SK-N-SH (cell line): Measurements from ENCODE around the gene ANO2. TPM values are rescaled to one million over a fixed set of nuclear protein-coding genes. Genes with fewer than 3 reads are reported as not detected.

Source experiments
- CTCF ChIA-PET: fragments of 300-600, 350-600 bp; formaldehyde crosslinking; extraction: SDS; loops from one replicate; lab custom pipeline; 2021; lab: Yijun Ruan, JAX
- POLR2A ChIA-PET: fragments of 350-600 bp; sonication (Branson Sonifier 250); formaldehyde crosslinking; extraction: SDS; loops from one replicate; lab custom pipeline; 2020; ENCODE audit warnings: antibody characterized with exemption, inconsistent platforms; lab: Yijun Ruan, JAX
- DNase-seq: peaks from one replicate; pipeline ENCODE4 v3.0.0; 2012
- H2AFZ ChIP-seq: fragments of 200-600 bp; sonication (generic); 2 replicates; pipeline ENCODE4 v1.8.1; 2016; ENCODE audit warnings: antibody characterized with exemption, mild to moderate bottlenecking, low read depth
- H3F3A ChIP-seq: fragments of 200-600 bp; sonication (generic); replicated peaks from 2 replicates; pipeline ENCODE3; 2016; ENCODE audit warnings: antibody characterized with exemption, mild to moderate bottlenecking; ENCODE audit not compliant: insufficient read depth
- H3K27ac ChIP-seq, 2 experiments: fragments of 200-500 bp in 1 of 2; fragments of 200-600 bp in 1 of 2; sonication (Bioruptor generic) in 1 of 2; sonication (generic), shearing (Covaris generic) in 1 of 2; 2 replicates each; pipeline versions ENCODE4 v1.5.1 to v1.6.1; 2014 to 2016; ENCODE audit warnings: low read depth in 2 of 2, inconsistent platforms in 1 of 2, low read length in 1 of 2, mild to moderate bottlenecking in 1 of 2, mixed read lengths in 1 of 2
- H3K27me3 ChIP-seq: fragments of 200-600 bp; sonication (generic), shearing (Covaris generic); 2 replicates; pipeline ENCODE4 v1.6.1; 2016; ENCODE audit warnings: mixed run types; ENCODE audit not compliant: insufficient read depth
- H3K36me3 ChIP-seq, 2 experiments: fragments of 200-500 bp in 1 of 2; fragments of 200-600 bp in 1 of 2; sonication (Bioruptor generic) in 1 of 2; sonication (generic) in 1 of 2; replicated peaks in 1 of 2; 2 replicates each; pipeline versions ENCODE3 to v1.5.1; 2014 to 2016; ENCODE audit warnings: low read length in 1 of 2, mild to moderate bottlenecking in 1 of 2; ENCODE audit not compliant: insufficient read depth in 2 of 2, control insufficient read depth in 1 of 2
- H3K4me1 ChIP-seq, 2 experiments: fragments of 200-500 bp in 1 of 2; fragments of 200-600 bp in 1 of 2; sonication (Bioruptor generic) in 1 of 2; sonication (generic), shearing (Covaris generic) in 1 of 2; 2 replicates each; pipeline versions ENCODE4 v1.5.1 to v1.6.1; 2014 to 2016; ENCODE audit warnings: low read depth in 1 of 2, low read length in 1 of 2, mixed run types in 1 of 2; ENCODE audit not compliant: insufficient read depth in 2 of 2, control insufficient read depth in 1 of 2
- H3K4me2 ChIP-seq: fragments of 200-600 bp; sonication (generic), shearing (Covaris generic); 2 replicates; pipeline ENCODE4 v1.6.1; 2017; ENCODE audit warnings: mixed run types
- H3K4me3 ChIP-seq, 2 experiments: fragments of 200-500 bp in 1 of 2; fragments of 200-600 bp in 1 of 2; sonication (Bioruptor generic) in 1 of 2; sonication (generic), shearing (Covaris generic) in 1 of 2; 2 replicates each; pipeline versions ENCODE4 v1.5.1 to v1.8.1; 2014 to 2016; ENCODE audit warnings: low read depth in 2 of 2, inconsistent platforms in 1 of 2, low read length in 1 of 2, mild to moderate bottlenecking in 1 of 2, mixed read lengths in 1 of 2, moderate library complexity in 1 of 2
- H3K79me2 ChIP-seq: fragments of 200-600 bp; sonication (generic); 2 replicates; pipeline ENCODE4 v1.8.1; 2017; ENCODE audit warnings: mild to moderate bottlenecking; ENCODE audit not compliant: insufficient read depth
- H3K9ac ChIP-seq: fragments of 200-600 bp; sonication (generic); 2 replicates; pipeline ENCODE4 v1.6.1; 2017; ENCODE audit warnings: mixed run types
- H3K9me2 ChIP-seq: fragments of 200-600 bp; sonication (generic); 2 replicates; pipeline ENCODE4 v1.6.1; 2017; ENCODE audit warnings: mixed run types
- H3K9me3 ChIP-seq: fragments of 200-600 bp; sonication (generic); 2 replicates; pipeline ENCODE4 v1.6.1; 2017; ENCODE audit warnings: mixed run types, mild to moderate bottlenecking, moderate library complexity
- H4K20me1 ChIP-seq: fragments of 200-600 bp; sonication (generic); 2 replicates; pipeline ENCODE4 v1.6.1; 2017; ENCODE audit warnings: mild to moderate bottlenecking, mixed run types; ENCODE audit not compliant: insufficient read depth
- GABPA ChIP-seq: IDR thresholded peaks from 2 replicates; pipeline ENCODE4 v1.4.0; 2012; ENCODE audit warnings: low read depth, mild to moderate bottlenecking
- MXI1 ChIP-seq: IDR thresholded peaks from 2 replicates; pipeline ENCODE4 v1.6.1; 2012; ENCODE audit warnings: mild to moderate bottlenecking, low read depth, low read length, improper control_type of control experiment
- RFX5 ChIP-seq: IDR thresholded peaks from 2 replicates; pipeline ENCODE4 v1.6.1; 2012; ENCODE audit warnings: mild to moderate bottlenecking, improper control_type of control experiment, low read length
- RXRA ChIP-seq: IDR thresholded peaks from 2 replicates; pipeline ENCODE4 v1.4.0; 2012; ENCODE audit warnings: low read depth, mild to moderate bottlenecking, borderline replicate concordance
- SIN3A ChIP-seq: IDR thresholded peaks from 2 replicates; pipeline ENCODE4 v1.6.1; 2012; ENCODE audit warnings: low read depth, mild to moderate bottlenecking, low read length, moderate library complexity, borderline replicate concordance
- SMC3 ChIP-seq: IDR thresholded peaks from 2 replicates; pipeline ENCODE4 v1.6.1; 2012; ENCODE audit warnings: low read depth, low read length, improper control_type of control experiment
- TAF1 ChIP-seq: IDR thresholded peaks from 2 replicates; pipeline ENCODE4 v1.6.1; 2012; ENCODE audit warnings: low read depth, mild to moderate bottlenecking, low read length, moderate library complexity, borderline replicate concordance
- WGBS: methylation state at CpG from one replicate; pipeline ENCODE4 v1.1.6; 2017; ENCODE audit warnings: low lambda C conversion rate; 5-methylcytosine and 5-hydroxymethylcytosine counted together
- polyA plus RNA-seq, 3 experiments: library from polyadenylated mRNA; depleted of rRNA; stranded (reverse); fragments of >200 nt; gene quantifications; 2 replicates each; pipeline ENCODE4 v1.2.3, GENCODE V29; 2012
- TF ChIP-seq, protein P1 (sequence below): IDR thresholded peaks from 2 replicates; pipeline ENCODE4 v1.6.1; 2012; ENCODE audit warnings: mild to moderate bottlenecking, low read depth, low read length, moderate library complexity
- TF ChIP-seq, protein P2 (sequence below): IDR thresholded peaks from 2 replicates; pipeline ENCODE4 v1.4.0; 2012; ENCODE audit warnings: low read depth
- TF ChIP-seq, protein P3 (sequence below): fragments of 150-350 bp; IDR thresholded peaks from 2 replicates; pipeline ENCODE4 v1.6.1; 2017; ENCODE audit warnings: antibody characterized with exemption, low read length, low read depth, borderline replicate concordance
- TF ChIP-seq, protein P4 (sequence below): IDR thresholded peaks from 2 replicates; pipeline ENCODE4; 2012
- TF ChIP-seq, protein P5 (sequence below): fragments of 200-600 bp; sonication (generic); IDR thresholded peaks from 2 replicates; pipeline ENCODE4 v1.6.1; 2017; ENCODE audit warnings: antibody characterized with exemption, mild to moderate bottlenecking, moderate library complexity

Gene ANO2
- polyA plus RNA-seq, 1 of the 3 experiments (the other 2 are of a cell fraction), result not detected

DNA sequence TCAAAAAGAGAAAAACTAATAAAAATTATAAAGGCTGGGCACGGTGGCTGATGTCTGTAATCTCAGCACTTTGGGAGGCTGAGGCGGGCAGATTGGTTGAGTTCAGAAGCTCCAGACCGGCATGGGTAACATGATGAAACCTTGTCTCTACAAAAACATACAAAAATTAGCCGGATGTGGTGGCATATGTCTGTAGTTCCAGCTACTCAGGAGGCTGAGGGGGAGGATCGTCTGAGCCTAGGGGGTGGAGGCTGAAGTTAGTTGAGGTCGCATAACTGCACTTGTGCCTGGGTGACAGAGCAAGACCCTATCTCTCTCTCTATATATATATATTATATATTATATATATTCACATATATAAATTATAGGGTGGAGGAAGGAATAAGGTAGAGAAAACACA, 32.5 kb upstream of the ANO2 start:
- Histone ChIP-seq H2AFZ (no peak overlapping the region), H3K79me2 (no peaks in the 10 kb centered on the region), H3K9ac (no peak overlapping the region), H3K27ac (no peak overlapping the region), H3K27me3 (peaks cover 36% of the 10 kb centered on the region; the same call in 1 of the 2 replicates), H3K4me3 (no peak overlapping the region), H3K9me2 (no peaks in the 10 kb centered on the region), H3K36me3 (no peaks in the 10 kb centered on the region), H3K4me1 (no peaks in the 10 kb centered on the region), H4K20me1 (no peaks in the 10 kb centered on the region), H3K9me3 (no peaks in the 10 kb centered on the region), H3F3A (no peaks in the 10 kb centered on the region), H3K4me2 (no peak overlapping the region)
- no peak for DNase-seq
- CTCF ChIA-PET, result interaction anchor here (2.0 to 2.3 kb wide), 2 partner anchors 11 kb away, joined by 6 to 14 read pairs; no protein-coding TSS in a partner anchor
- TF ChIP-seq, protein P1, sequence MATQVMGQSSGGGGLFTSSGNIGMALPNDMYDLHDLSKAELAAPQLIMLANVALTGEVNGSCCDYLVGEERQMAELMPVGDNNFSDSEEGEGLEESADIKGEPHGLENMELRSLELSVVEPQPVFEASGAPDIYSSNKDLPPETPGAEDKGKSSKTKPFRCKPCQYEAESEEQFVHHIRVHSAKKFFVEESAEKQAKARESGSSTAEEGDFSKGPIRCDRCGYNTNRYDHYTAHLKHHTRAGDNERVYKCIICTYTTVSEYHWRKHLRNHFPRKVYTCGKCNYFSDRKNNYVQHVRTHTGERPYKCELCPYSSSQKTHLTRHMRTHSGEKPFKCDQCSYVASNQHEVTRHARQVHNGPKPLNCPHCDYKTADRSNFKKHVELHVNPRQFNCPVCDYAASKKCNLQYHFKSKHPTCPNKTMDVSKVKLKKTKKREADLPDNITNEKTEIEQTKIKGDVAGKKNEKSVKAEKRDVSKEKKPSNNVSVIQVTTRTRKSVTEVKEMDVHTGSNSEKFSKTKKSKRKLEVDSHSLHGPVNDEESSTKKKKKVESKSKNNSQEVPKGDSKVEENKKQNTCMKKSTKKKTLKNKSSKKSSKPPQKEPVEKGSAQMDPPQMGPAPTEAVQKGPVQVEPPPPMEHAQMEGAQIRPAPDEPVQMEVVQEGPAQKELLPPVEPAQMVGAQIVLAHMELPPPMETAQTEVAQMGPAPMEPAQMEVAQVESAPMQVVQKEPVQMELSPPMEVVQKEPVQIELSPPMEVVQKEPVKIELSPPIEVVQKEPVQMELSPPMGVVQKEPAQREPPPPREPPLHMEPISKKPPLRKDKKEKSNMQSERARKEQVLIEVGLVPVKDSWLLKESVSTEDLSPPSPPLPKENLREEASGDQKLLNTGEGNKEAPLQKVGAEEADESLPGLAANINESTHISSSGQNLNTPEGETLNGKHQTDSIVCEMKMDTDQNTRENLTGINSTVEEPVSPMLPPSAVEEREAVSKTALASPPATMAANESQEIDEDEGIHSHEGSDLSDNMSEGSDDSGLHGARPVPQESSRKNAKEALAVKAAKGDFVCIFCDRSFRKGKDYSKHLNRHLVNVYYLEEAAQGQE, result no peak
- TF ChIP-seq, protein P2, sequence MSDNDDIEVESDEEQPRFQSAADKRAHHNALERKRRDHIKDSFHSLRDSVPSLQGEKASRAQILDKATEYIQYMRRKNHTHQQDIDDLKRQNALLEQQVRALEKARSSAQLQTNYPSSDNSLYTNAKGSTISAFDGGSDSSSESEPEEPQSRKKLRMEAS, result no peak
- no peak for TF ChIP-seq RFX5
- TF ChIP-seq RXRA, result no peak
- TF ChIP-seq GABPA, result no peak
- TF ChIP-seq, protein P3, sequence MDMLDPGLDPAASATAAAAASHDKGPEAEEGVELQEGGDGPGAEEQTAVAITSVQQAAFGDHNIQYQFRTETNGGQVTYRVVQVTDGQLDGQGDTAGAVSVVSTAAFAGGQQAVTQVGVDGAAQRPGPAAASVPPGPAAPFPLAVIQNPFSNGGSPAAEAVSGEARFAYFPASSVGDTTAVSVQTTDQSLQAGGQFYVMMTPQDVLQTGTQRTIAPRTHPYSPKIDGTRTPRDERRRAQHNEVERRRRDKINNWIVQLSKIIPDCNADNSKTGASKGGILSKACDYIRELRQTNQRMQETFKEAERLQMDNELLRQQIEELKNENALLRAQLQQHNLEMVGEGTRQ, result no peak
- TF ChIP-seq, protein P4, sequence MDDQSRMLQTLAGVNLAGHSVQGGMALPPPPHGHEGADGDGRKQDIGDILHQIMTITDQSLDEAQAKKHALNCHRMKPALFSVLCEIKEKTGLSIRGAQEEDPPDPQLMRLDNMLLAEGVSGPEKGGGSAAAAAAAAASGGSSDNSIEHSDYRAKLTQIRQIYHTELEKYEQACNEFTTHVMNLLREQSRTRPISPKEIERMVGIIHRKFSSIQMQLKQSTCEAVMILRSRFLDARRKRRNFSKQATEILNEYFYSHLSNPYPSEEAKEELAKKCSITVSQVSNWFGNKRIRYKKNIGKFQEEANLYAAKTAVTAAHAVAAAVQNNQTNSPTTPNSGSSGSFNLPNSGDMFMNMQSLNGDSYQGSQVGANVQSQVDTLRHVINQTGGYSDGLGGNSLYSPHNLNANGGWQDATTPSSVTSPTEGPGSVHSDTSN, result no peak
- no peak for TF ChIP-seq TAF1
- no peak for TF ChIP-seq SIN3A
- TF ChIP-seq SMC3, result no peak
- TF ChIP-seq, protein P5, sequence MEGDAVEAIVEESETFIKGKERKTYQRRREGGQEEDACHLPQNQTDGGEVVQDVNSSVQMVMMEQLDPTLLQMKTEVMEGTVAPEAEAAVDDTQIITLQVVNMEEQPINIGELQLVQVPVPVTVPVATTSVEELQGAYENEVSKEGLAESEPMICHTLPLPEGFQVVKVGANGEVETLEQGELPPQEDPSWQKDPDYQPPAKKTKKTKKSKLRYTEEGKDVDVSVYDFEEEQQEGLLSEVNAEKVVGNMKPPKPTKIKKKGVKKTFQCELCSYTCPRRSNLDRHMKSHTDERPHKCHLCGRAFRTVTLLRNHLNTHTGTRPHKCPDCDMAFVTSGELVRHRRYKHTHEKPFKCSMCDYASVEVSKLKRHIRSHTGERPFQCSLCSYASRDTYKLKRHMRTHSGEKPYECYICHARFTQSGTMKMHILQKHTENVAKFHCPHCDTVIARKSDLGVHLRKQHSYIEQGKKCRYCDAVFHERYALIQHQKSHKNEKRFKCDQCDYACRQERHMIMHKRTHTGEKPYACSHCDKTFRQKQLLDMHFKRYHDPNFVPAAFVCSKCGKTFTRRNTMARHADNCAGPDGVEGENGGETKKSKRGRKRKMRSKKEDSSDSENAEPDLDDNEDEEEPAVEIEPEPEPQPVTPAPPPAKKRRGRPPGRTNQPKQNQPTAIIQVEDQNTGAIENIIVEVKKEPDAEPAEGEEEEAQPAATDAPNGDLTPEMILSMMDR, result no peak
- TF ChIP-seq MXI1, result no peak
- POLR2A ChIA-PET, result no interaction called here
- WGBS, result 44% methylated on average over 6 of the region's 6 CpGs
